Astrocyte (in vitro differentiated cells and primary cell): ENCODE results near the gene NR6A1. TPM values are rescaled to one million over a fixed set of nuclear protein-coding genes. Genes with fewer than 3 reads are reported as not detected.

Experiments used
- DNase-seq: peaks from one replicate; pipeline ENCODE4 v3.0.0-alpha.2; 2010; ENCODE audit warnings: low read depth
- FAIRE-seq: peaks from 2 replicates; lab custom pipeline; 2011; peaks lifted over from hg19 to GRCh38; lab: Jason Lieb, UNC
- H2AFZ ChIP-seq: 2 replicates; pipeline ENCODE4 v1.6.0; 2012; ENCODE audit warnings: low read depth, low read length, inconsistent platforms
- H3K27ac ChIP-seq: 2 replicates; pipeline ENCODE4 v1.5.1; 2011; ENCODE audit warnings: low read depth, low read length, inconsistent platforms
- H3K27me3 ChIP-seq: 2 replicates; pipeline ENCODE4 v1.6.0; 2011; ENCODE audit warnings: low read length, inconsistent platforms; ENCODE audit not compliant: insufficient read depth
- H3K36me3 ChIP-seq: 2 replicates; pipeline ENCODE4 v1.5.1; 2011; ENCODE audit warnings: low read length, inconsistent platforms; ENCODE audit not compliant: insufficient read depth
- H3K4me1 ChIP-seq: 2 replicates; pipeline ENCODE4 v1.5.1; 2011; ENCODE audit warnings: low read length, inconsistent platforms; ENCODE audit not compliant: insufficient read depth
- H3K4me2 ChIP-seq: 2 replicates; pipeline ENCODE4 v1.6.0; 2012; ENCODE audit warnings: low read length, inconsistent platforms
- H3K4me3 ChIP-seq: 2 replicates; pipeline ENCODE4 v1.5.1; 2011; ENCODE audit warnings: low read depth, mild to moderate bottlenecking, low read length, inconsistent platforms; ENCODE audit not compliant: insufficient read depth
- H3K79me2 ChIP-seq: 2 replicates; pipeline ENCODE4 v1.6.0; 2012; ENCODE audit warnings: mild to moderate bottlenecking, low read length, inconsistent platforms; ENCODE audit not compliant: insufficient read depth
- H3K9ac ChIP-seq: 2 replicates; pipeline ENCODE4 v1.6.0; 2012; ENCODE audit warnings: mild to moderate bottlenecking, low read length, inconsistent platforms
- H3K9me3 ChIP-seq: 2 replicates; pipeline ENCODE4 v1.5.1; 2012; ENCODE audit warnings: low read depth, mild to moderate bottlenecking, low read length, inconsistent platforms; ENCODE audit not compliant: insufficient read depth
- H4K20me1 ChIP-seq: 2 replicates; pipeline ENCODE4 v1.6.0; 2012; ENCODE audit warnings: low read length, inconsistent platforms; ENCODE audit not compliant: insufficient read depth
- H3K27ac Mint-ChIP-seq: one replicate; pipeline ENCODE4 v1.8.0; 2021; ENCODE audit warnings: mild to moderate bottlenecking, mixed read lengths; ENCODE audit not compliant: unreplicated experiment
- H3K27me3 Mint-ChIP-seq: one replicate; pipeline ENCODE4 v1.8.0; 2021; ENCODE audit warnings: low read depth, mixed read lengths; ENCODE audit not compliant: unreplicated experiment
- H3K36me3 Mint-ChIP-seq: one replicate; pipeline ENCODE4 v1.8.0; 2021; ENCODE audit warnings: low read depth, mixed read lengths; ENCODE audit not compliant: unreplicated experiment
- H3K4me1 Mint-ChIP-seq: one replicate; pipeline ENCODE4 v1.8.0; 2021; ENCODE audit warnings: low read depth, mixed read lengths; ENCODE audit not compliant: unreplicated experiment
- H3K4me3 Mint-ChIP-seq: one replicate; pipeline ENCODE4 v1.8.0; 2021; ENCODE audit warnings: mild to moderate bottlenecking, moderate library complexity, mixed read lengths; ENCODE audit not compliant: unreplicated experiment
- H3K9me3 Mint-ChIP-seq: one replicate; pipeline ENCODE4 v1.8.0; 2021; ENCODE audit warnings: mild to moderate bottlenecking, mixed read lengths; ENCODE audit not compliant: unreplicated experiment
- EZH2 ChIP-seq: IDR thresholded peaks from 2 replicates; pipeline ENCODE4 v1.6.1; 2012; ENCODE audit warnings: mild to moderate bottlenecking, low read length, inconsistent platforms; ENCODE audit not compliant: insufficient read depth
- total RNA-seq: library from RNA; stranded (reverse); gene quantifications from 2 replicates; pipeline ENCODE4 v1.2.1, GENCODE V29; 2021
- TF ChIP-seq, protein P1 (sequence below): IDR thresholded peaks from 2 replicates; pipeline ENCODE4 v1.5.1; 2011; ENCODE audit warnings: low read depth, mild to moderate bottlenecking, inconsistent platforms, low read length, moderate library complexity; ENCODE audit not compliant: insufficient read depth

The NR6A1 gene
- total RNA-seq, 1 donor from 2014 or later = 20.8 TPM

DNA sequence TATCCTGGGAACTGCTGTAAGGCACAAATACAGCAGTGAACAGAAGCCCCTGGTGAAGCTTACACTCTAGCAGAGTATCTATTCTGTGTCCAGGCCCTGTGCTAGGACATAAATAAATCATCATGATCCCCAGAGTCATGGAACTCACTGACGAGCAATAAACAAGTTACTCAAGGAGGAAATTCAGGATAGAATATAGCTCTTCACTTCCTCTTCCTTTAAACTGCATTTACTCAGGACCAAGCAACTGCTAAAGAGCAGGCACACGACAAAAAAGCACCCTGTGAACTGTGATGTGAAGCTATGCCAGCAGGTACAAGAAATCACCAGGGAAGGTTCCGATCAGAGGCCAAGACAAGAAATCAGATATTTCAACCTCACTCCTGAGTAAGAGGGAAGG, 216.1 kb downstream of the NR6A1 start:
- FAIRE-seq (no peak), DNase-seq (no peak)
- Histone ChIP-seq H3K27ac (no peak overlapping the region), H3K4me1 (peaks cover 25% of the 10 kb centered on the region), H4K20me1 (no peaks in the 10 kb centered on the region), H3K36me3 (no peaks in the 10 kb centered on the region), H3K4me2 (no peak overlapping the region), H3K4me3 (no peak overlapping the region), H3K9me3 (no peaks in the 10 kb centered on the region), H3K9ac (no peak overlapping the region), H3K79me2 (no peaks in the 10 kb centered on the region), H2AFZ (no peak overlapping the region), H3K27me3 (no peaks in the 10 kb centered on the region)
- Mint-ChIP-seq H3K27me3 (no peaks in the 10 kb centered on the region), H3K4me3 (no peak overlapping the region), H3K9me3 (peaks cover 1% of the 10 kb centered on the region), H3K4me1 (peaks cover 7% of the 10 kb centered on the region), H3K36me3 (no peaks in the 10 kb centered on the region), H3K27ac (no peak overlapping the region)
- no peak for TF ChIP-seq EZH2
- TF ChIP-seq, protein P1, sequence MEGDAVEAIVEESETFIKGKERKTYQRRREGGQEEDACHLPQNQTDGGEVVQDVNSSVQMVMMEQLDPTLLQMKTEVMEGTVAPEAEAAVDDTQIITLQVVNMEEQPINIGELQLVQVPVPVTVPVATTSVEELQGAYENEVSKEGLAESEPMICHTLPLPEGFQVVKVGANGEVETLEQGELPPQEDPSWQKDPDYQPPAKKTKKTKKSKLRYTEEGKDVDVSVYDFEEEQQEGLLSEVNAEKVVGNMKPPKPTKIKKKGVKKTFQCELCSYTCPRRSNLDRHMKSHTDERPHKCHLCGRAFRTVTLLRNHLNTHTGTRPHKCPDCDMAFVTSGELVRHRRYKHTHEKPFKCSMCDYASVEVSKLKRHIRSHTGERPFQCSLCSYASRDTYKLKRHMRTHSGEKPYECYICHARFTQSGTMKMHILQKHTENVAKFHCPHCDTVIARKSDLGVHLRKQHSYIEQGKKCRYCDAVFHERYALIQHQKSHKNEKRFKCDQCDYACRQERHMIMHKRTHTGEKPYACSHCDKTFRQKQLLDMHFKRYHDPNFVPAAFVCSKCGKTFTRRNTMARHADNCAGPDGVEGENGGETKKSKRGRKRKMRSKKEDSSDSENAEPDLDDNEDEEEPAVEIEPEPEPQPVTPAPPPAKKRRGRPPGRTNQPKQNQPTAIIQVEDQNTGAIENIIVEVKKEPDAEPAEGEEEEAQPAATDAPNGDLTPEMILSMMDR = no peak

GRCh38 chr9:124553738-124554137, 217.4 kb downstream of the NR6A1 start:
- H4K20me1 ChIP-seq = no peaks in the 10 kb centered on the region
- H2AFZ ChIP-seq = no peak overlapping the region
- H3K4me3 ChIP-seq = no peak overlapping the region
- Mint-ChIP-seq H3K27me3 (no peaks in the 10 kb centered on the region), H3K9me3 (peaks cover 1% of the 10 kb centered on the region), H3K4me1 (peaks cover 15% of the 10 kb centered on the region), H3K4me3 (no peak overlapping the region), H3K27ac (no peak overlapping the region), H3K36me3 (peaks cover 3% of the 10 kb centered on the region)
- H3K4me1 ChIP-seq = peaks cover 25% of the 10 kb centered on the region
- no peak overlapping the region for H3K9ac ChIP-seq
- FAIRE-seq (no peak), DNase-seq (peak; percentile 96)
- no peaks in the 10 kb centered on the region for H3K36me3 ChIP-seq
- H3K27me3 ChIP-seq = no peaks in the 10 kb centered on the region
- TF ChIP-seq EZH2 = no peak
- TF ChIP-seq, protein P1 = no peak
- H3K4me2 ChIP-seq = peak overlapping the region; percentile 49
- H3K27ac ChIP-seq = peak overlapping the region; percentile 56
- H3K9me3 ChIP-seq = no peaks in the 10 kb centered on the region
- no peaks in the 10 kb centered on the region for H3K79me2 ChIP-seq

- H3K27ac ChIP-seq = peak overlapping the region; percentile 52
- H3K9me3 ChIP-seq = no peaks in the 10 kb centered on the region
- Mint-ChIP-seq H3K9me3 (peaks cover 1% of the 10 kb centered on the region), H3K27me3 (no peaks in the 10 kb centered on the region), H3K27ac (no peak overlapping the region), H3K4me1 (peaks cover 19% of the 10 kb centered on the region), H3K4me3 (no peak overlapping the region), H3K36me3 (peaks cover 5% of the 10 kb centered on the region)
- H3K4me2 ChIP-seq = peak overlapping the region; percentile 48
- TF ChIP-seq, protein P1 = no peak
- TF ChIP-seq EZH2 = no peak
- no peaks in the 10 kb centered on the region for H4K20me1 ChIP-seq
- no peak for FAIRE-seq
- no peaks in the 10 kb centered on the region for H3K36me3 ChIP-seq
- no peaks in the 10 kb centered on the region for H3K27me3 ChIP-seq
- no peak overlapping the region for H2AFZ ChIP-seq
- no peaks in the 10 kb centered on the region for H3K79me2 ChIP-seq
- peaks cover 25% of the 10 kb centered on the region for H3K4me1 ChIP-seq
- H3K4me3 ChIP-seq = no peak overlapping the region
- peak overlapping the region; percentile 65 for H3K9ac ChIP-seq
- no peak for DNase-seq
Measured at GRCh38 chr9:124552273-124552605, 218.9 kb downstream of the NR6A1 start.
